CD14-positive monocyte (primary cell): Measurements from ENCODE around the gene ATXN2L. TPM values are rescaled to one million over a fixed set of nuclear protein-coding genes. Genes with fewer than 3 reads are reported as not detected.

Experiments used
- DNase-seq, 3 donors: peaks; one replicate each; pipeline ENCODE4 v3.0.0-alpha.2; 2011 to 2022
- H2AFZ ChIP-seq: 2 replicates; pipeline ENCODE4 v1.6.0; 2012; ENCODE audit warnings: mild to moderate bottlenecking, low read depth, low read length, inconsistent platforms; ENCODE audit not compliant: insufficient read depth, poor library complexity, severe bottlenecking
- H3K27ac ChIP-seq, 2 donors: 1 replicate in 1 of 2; 2 replicates in 1 of 2; pipeline ENCODE4 v1.5.1; 2012 to 2013; ENCODE audit warnings: low read length in 2 of 2, control low read depth in 1 of 2, inconsistent platforms in 1 of 2, low read depth in 1 of 2, mild to moderate bottlenecking in 1 of 2
- H3K27me3 ChIP-seq, 2 donors: one replicate each; pipeline versions ENCODE4 v1.6.0 to v1.6.1; 2011 to 2013; ENCODE audit warnings: low read length in 2 of 2; ENCODE audit not compliant: control insufficient read depth in 2 of 2, insufficient read depth in 2 of 2
- H3K36me3 ChIP-seq, 2 donors: replicated peaks in 1 of 2; 1 replicate in 1 of 2; 2 replicates in 1 of 2; pipeline versions ENCODE4 v1.5.1 to v1.6.1; 2012 to 2013; ENCODE audit warnings: low read length in 2 of 2, control low read depth in 1 of 2, inconsistent platforms in 1 of 2, mild to moderate bottlenecking in 1 of 2; ENCODE audit not compliant: insufficient read depth in 2 of 2, control insufficient read depth in 1 of 2
- H3K4me1 ChIP-seq, 2 donors: 1 replicate in 1 of 2; 2 replicates in 1 of 2; pipeline versions ENCODE4 v1.5.1 to v1.6.1; 2012 to 2013; ENCODE audit warnings: low read length in 2 of 2, control low read depth in 1 of 2, inconsistent platforms in 1 of 2, mild to moderate bottlenecking in 1 of 2, moderate library complexity in 1 of 2; ENCODE audit not compliant: insufficient read depth in 2 of 2, control insufficient read depth in 1 of 2
- H3K4me2 ChIP-seq: replicated peaks from 2 replicates; pipeline ENCODE3; 2012; ENCODE audit warnings: low read length, moderate library complexity, mild to moderate bottlenecking; ENCODE audit not compliant: poor library complexity, severe bottlenecking; ENCODE audit errors: extremely low read depth
- H3K4me3 ChIP-seq, 3 experiments: fragments of 200-600 bp in 1 of 3; sonication (generic) in 1 of 3; replicated peaks in 1 of 3; 1 replicate in 2 of 3; 2 replicates in 1 of 3; pipeline ENCODE4 v1.5.1; 2011 to 2013; ENCODE audit warnings: low read length in 3 of 3, mild to moderate bottlenecking in 3 of 3, control low read depth in 2 of 3, low read depth in 2 of 3, inconsistent platforms in 1 of 3, moderate library complexity in 1 of 3
- H3K79me2 ChIP-seq: 2 replicates; pipeline ENCODE4 v1.6.0; 2012; ENCODE audit warnings: mild to moderate bottlenecking, control low read depth, inconsistent platforms, low read length, moderate library complexity; ENCODE audit not compliant: insufficient read depth
- H3K9ac ChIP-seq: 2 replicates; pipeline ENCODE4 v1.6.0; 2017; ENCODE audit warnings: low read length, mild to moderate bottlenecking; ENCODE audit not compliant: insufficient read depth, poor library complexity, severe bottlenecking
- H3K9me3 ChIP-seq, 2 donors: replicated peaks in 1 of 2; 1 replicate in 1 of 2; 2 replicates in 1 of 2; pipeline versions ENCODE4 v1.5.1 to v1.6.1; 2012 to 2013; ENCODE audit warnings: low read length in 2 of 2, control low read depth in 1 of 2; ENCODE audit not compliant: control insufficient read depth in 1 of 2, insufficient read depth in 1 of 2
- H4K20me1 ChIP-seq: 2 replicates; pipeline ENCODE4 v1.6.0; 2012; ENCODE audit warnings: mild to moderate bottlenecking, low read length, control low read depth, moderate library complexity; ENCODE audit not compliant: insufficient read depth
- H3K27ac Mint-ChIP-seq, 7 donors: one replicate each; pipeline ENCODE4 v1.8.0; 2020; ENCODE audit warnings: mild to moderate bottlenecking in 7 of 7, mixed read lengths in 7 of 7, moderate library complexity in 6 of 7, inconsistent platforms in 2 of 7
- H3K27me3 Mint-ChIP-seq, 3 donors: one replicate each; pipeline ENCODE4 v1.8.0; 2021 to 2022; ENCODE audit warnings: low read depth in 3 of 3, mild to moderate bottlenecking in 3 of 3, mixed read lengths in 3 of 3, moderate library complexity in 3 of 3, inconsistent platforms in 1 of 3
- H3K36me3 Mint-ChIP-seq, 2 donors: one replicate each; pipeline ENCODE4 v1.8.0; 2020; ENCODE audit warnings: mixed read lengths in 2 of 2, inconsistent platforms in 1 of 2, mild to moderate bottlenecking in 1 of 2
- H3K4me1 Mint-ChIP-seq: one replicate; pipeline ENCODE4 v1.8.0; 2020; ENCODE audit warnings: mild to moderate bottlenecking, mixed read lengths
- H3K4me3 Mint-ChIP-seq, 2 donors: one replicate each; pipeline ENCODE4 v1.8.0; 2020; ENCODE audit warnings: mild to moderate bottlenecking in 2 of 2, mixed read lengths in 2 of 2, moderate library complexity in 1 of 2
- H3K9me3 Mint-ChIP-seq, 7 donors: one replicate each; pipeline ENCODE4 v1.8.0; 2020 to 2022; ENCODE audit warnings: mixed read lengths in 7 of 7, mild to moderate bottlenecking in 6 of 7, moderate library complexity in 6 of 7, inconsistent platforms in 2 of 7
- WGBS: methylation state at CpG from one replicate; pipeline ENCODE4 v1.1.5; 2013; ENCODE audit warnings: missing lambda C conversion rate; ENCODE audit not compliant: insufficient coverage; 5-methylcytosine and 5-hydroxymethylcytosine counted together
- intact Hi-C, 2 donors: fragments of 100-400 bp; cut with micrococcal nuclease; formaldehyde crosslinking; loops; one replicate each; pipeline versions ENCODE4 v1.15.0 to v1.15.1; 2023
- polyA plus RNA-seq, 3 donors: library from polyadenylated mRNA; depleted of rRNA in 1 of 3; unstranded in 2 of 3; stranded (reverse) in 1 of 3; fragments of 300-500 nt in 2 of 3; fragments of >200 nt in 1 of 3; fragmentation: Illumina TruSeq in 2 of 3; gene quantifications; 1 replicate in 2 of 3; 2 replicates in 1 of 3; pipeline ENCODE4 v1.2.3, GENCODE V29; 2012 to 2021
- TF ChIP-seq, protein P1 (sequence below): fragments of 200-600 bp; IDR thresholded peaks from one replicate; pipeline ENCODE4 v1.8.0; 2022; ENCODE audit warnings: antibody characterized with exemption, mild to moderate bottlenecking

The ATXN2L gene
- polyA plus RNA-seq, 3 donors, result 4.8 to 118 (median 10.2) TPM

DNA sequence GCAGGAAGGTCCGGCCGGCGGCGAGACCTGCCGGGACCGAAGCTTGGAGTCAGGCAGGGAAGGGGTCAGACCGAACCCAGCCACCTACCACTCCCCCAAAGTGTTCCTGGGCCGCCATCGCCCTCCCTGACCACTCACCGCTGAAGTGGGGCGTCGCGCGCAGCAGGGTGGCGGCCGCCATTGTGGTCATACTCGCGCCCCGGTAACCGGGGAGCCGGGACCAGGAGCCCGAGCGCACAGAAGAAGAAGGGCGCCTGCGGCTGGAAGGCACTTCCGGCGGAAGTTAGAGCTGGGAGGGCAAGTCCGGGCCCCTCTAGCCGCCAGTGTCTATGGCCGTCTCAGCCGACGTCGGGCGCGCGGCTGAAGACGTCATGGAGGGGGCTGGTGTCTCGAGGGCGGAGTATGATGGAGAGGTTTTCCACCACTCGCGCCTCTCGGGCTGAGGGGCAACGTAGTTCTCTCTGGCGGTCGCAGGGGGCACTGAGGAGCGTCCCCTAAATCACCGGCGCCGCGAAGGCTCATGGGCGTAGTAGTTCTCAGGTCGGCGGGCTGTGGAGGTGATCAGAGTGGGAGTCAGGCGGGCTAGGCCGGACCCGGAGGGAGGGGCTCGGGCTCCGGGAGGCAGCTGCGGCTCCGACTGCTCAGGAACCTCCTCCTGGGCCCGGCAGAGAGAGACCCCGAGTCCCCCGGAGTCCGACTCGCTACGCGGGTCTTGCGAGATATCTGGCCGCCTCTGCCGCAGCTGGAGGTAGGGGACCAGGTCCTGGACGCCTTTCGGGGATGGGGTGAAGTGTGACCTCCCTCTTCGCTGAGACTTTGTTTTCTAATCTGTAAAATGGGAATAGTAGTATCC, 23.5 kb downstream of the ATXN2L start, which contains the start of gene TUFM:
TUFM (minus strand) TSS at position 269 of the 853 bp plus-strand sequence; CDS start at position 190, 79 bp downstream.
- DNase-seq, result peak; percentile 97 to 99 (median 98)
- peak within 1 kb of the TSS; percentile 97 for H2AFZ ChIP-seq
- peak within 1 kb of the TSS; percentile 92 to 98 (median 94) for H3K27ac Mint-ChIP-seq
- H3K9me3 Mint-ChIP-seq, result no peaks in the 10 kb centered on the region
- no peaks in the 10 kb centered on the region for H3K27me3 Mint-ChIP-seq
- H3K9me3 ChIP-seq, result no peaks in the 10 kb centered on the region
- peaks cover 20% of the 10 kb centered on the region for H3K4me1 Mint-ChIP-seq
- peaks cover 36 to 38% of the 10 kb centered on the region in 2 donors for H3K36me3 Mint-ChIP-seq
- TF ChIP-seq, protein P1, sequence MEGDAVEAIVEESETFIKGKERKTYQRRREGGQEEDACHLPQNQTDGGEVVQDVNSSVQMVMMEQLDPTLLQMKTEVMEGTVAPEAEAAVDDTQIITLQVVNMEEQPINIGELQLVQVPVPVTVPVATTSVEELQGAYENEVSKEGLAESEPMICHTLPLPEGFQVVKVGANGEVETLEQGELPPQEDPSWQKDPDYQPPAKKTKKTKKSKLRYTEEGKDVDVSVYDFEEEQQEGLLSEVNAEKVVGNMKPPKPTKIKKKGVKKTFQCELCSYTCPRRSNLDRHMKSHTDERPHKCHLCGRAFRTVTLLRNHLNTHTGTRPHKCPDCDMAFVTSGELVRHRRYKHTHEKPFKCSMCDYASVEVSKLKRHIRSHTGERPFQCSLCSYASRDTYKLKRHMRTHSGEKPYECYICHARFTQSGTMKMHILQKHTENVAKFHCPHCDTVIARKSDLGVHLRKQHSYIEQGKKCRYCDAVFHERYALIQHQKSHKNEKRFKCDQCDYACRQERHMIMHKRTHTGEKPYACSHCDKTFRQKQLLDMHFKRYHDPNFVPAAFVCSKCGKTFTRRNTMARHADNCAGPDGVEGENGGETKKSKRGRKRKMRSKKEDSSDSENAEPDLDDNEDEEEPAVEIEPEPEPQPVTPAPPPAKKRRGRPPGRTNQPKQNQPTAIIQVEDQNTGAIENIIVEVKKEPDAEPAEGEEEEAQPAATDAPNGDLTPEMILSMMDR, result peak; percentile 65
- H3K9ac ChIP-seq, result peak within 1 kb of the TSS; percentile 87
- H3K4me2 ChIP-seq, result peak within 1 kb of the TSS; percentile 92
- H3K27me3 ChIP-seq, result no peaks in the 10 kb centered on the region
- peak within 1 kb of the TSS; percentile 67 to 86 for H3K27ac ChIP-seq
- peaks cover 29 to 35% of the 10 kb centered on the region in 2 donors for H3K36me3 ChIP-seq
- peaks cover 17 to 23% of the 10 kb centered on the region in 2 donors for H3K4me1 ChIP-seq
- H3K4me3 Mint-ChIP-seq, result peak within 1 kb of the TSS; percentile 91 to 95
- peaks cover 27% of the 10 kb centered on the region for H3K79me2 ChIP-seq
- no peaks in the 10 kb centered on the region for H4K20me1 ChIP-seq
- peak within 1 kb of the TSS; percentile 77 to 93 (median 86) for H3K4me3 ChIP-seq
- WGBS, result under 1% methylated on average over 71 of the region's 73 CpGs
- intact Hi-C loops, result loop anchor here (2.0 to 10.0 kb wide), 3 partner anchors 22 to 292 kb away; partner anchors contain the start of genes RABEP2 (in 1 of the 2) and SGF29 (in 1 of the 2)

GRCh38 chr16:28846933-28847273, 24.1 kb downstream of the ATXN2L start:
- H3K4me2 ChIP-seq, result peak overlapping the region; percentile 92
- H3K9ac ChIP-seq, result peak overlapping the region; percentile 87
- H3K4me1 ChIP-seq, result peaks cover 17 to 23% of the 10 kb centered on the region in 2 donors
- H2AFZ ChIP-seq, result peak overlapping the region; percentile 97
- H3K79me2 ChIP-seq, result peaks cover 27% of the 10 kb centered on the region
- H3K4me3 ChIP-seq, result peak overlapping the region; percentile 77 to 93 (median 86)
- Mint-ChIP-seq H3K27me3 (no peaks in the 10 kb centered on the region), H3K27ac (peak overlapping the region; percentile 92 to 98 (median 94)), H3K4me1 (peaks cover 20% of the 10 kb centered on the region), H3K9me3 (no peaks in the 10 kb centered on the region), H3K4me3 (peak overlapping the region; percentile 91 to 95), H3K36me3 (peaks cover 32% of the 10 kb centered on the region in 2 donors)
- no peaks in the 10 kb centered on the region for H4K20me1 ChIP-seq
- H3K27me3 ChIP-seq, result no peaks in the 10 kb centered on the region
- intact Hi-C loops, result loop anchor here (1.0 to 10.0 kb wide), 4 partner anchors 17 to 292 kb away; partner anchors contain the start of genes RABEP2 (in 1 of the 2) and SGF29 (in 1 of the 2)
- H3K36me3 ChIP-seq, result peaks cover 27 to 30% of the 10 kb centered on the region in 2 donors
- TF ChIP-seq, protein P1, result no peak
- H3K9me3 ChIP-seq, result no peaks in the 10 kb centered on the region
- WGBS, result 63% methylated on average over 1 of the region's 5 CpGs
- no peak for DNase-seq
- H3K27ac ChIP-seq, result peak overlapping the region; percentile 67 to 86
